Nephron progenitor cell (in vitro differentiated cells): ENCODE data around the gene NPPC.

ENCODE experiments used
- DNase-seq: peaks from one replicate; pipeline ENCODE4 v3.0.0; 2021
- H3K27ac Mint-ChIP-seq: 2 replicates; pipeline ENCODE4 v1.8.0; 2021; ENCODE audit warnings: mild to moderate bottlenecking, moderate library complexity, mixed read lengths
- H3K27me3 Mint-ChIP-seq: 2 replicates; pipeline ENCODE4 v1.8.0; 2021; ENCODE audit warnings: mild to moderate bottlenecking, low read depth, mixed read lengths; ENCODE audit not compliant: poor library complexity
- H3K36me3 Mint-ChIP-seq: 2 replicates; pipeline ENCODE4 v1.8.0; 2021; ENCODE audit warnings: low read depth, mixed read lengths
- H3K4me1 Mint-ChIP-seq: 2 replicates; pipeline ENCODE4 v1.8.0; 2021; ENCODE audit warnings: mixed read lengths
- H3K4me3 Mint-ChIP-seq: 2 replicates; pipeline ENCODE4 v1.8.0; 2021; ENCODE audit warnings: mild to moderate bottlenecking, moderate library complexity, mixed read lengths
- H3K9me3 Mint-ChIP-seq: 2 replicates; pipeline ENCODE4 v1.8.0; 2021; ENCODE audit warnings: mild to moderate bottlenecking, moderate library complexity, mixed read lengths
- CTCF ChIP-seq: fragments of 200-600 bp; sonication (generic); IDR thresholded peaks from 2 replicates; pipeline ENCODE4 v1.5.0; 2021; ENCODE audit warnings: antibody characterized with exemption

Gene NPPC

GRCh38 chr2:231939022-231939421, 12.8 kb upstream of the NPPC start:
- Mint-ChIP-seq H3K9me3 (no peaks in the 10 kb centered on the region), H3K36me3 (no peaks in the 10 kb centered on the region), H3K4me3 (no peak overlapping the region), H3K4me1 (peaks cover 14% of the 10 kb centered on the region), H3K27me3 (no peaks in the 10 kb centered on the region), H3K27ac (no peak overlapping the region)
- no peak for DNase-seq
- no peak for TF ChIP-seq CTCF

- no peak for DNase-seq
- Mint-ChIP-seq H3K27ac (no peak overlapping the region), H3K4me1 (peaks cover 14% of the 10 kb centered on the region), H3K9me3 (no peaks in the 10 kb centered on the region), H3K4me3 (no peak overlapping the region), H3K27me3 (peaks cover 7% of the 10 kb centered on the region), H3K36me3 (no peaks in the 10 kb centered on the region)
- TF ChIP-seq CTCF, result no peak
These were observed 10.9 kb upstream of the NPPC start for GRCh38 chr2:231937057-231937456.

GRCh38 chr2:231936491-231936890, 10.3 kb upstream of the NPPC start:
- Mint-ChIP-seq H3K9me3 (no peaks in the 10 kb centered on the region), H3K36me3 (no peaks in the 10 kb centered on the region), H3K4me3 (no peak overlapping the region), H3K4me1 (peaks cover 14% of the 10 kb centered on the region), H3K27me3 (peaks cover 8% of the 10 kb centered on the region), H3K27ac (no peak overlapping the region)
- no peak for DNase-seq
- TF ChIP-seq CTCF, result no peak

GRCh38 chr2:231935815-231936214, 9.6 kb upstream of the NPPC start:
- H3K4me3 Mint-ChIP-seq, result no peak overlapping the region
- no peaks in the 10 kb centered on the region for H3K9me3 Mint-ChIP-seq
- H3K4me1 Mint-ChIP-seq, result peaks cover 14% of the 10 kb centered on the region
- DNase-seq, result no peak
- H3K27me3 Mint-ChIP-seq, result peaks cover 15% of the 10 kb centered on the region
- no peaks in the 10 kb centered on the region for H3K36me3 Mint-ChIP-seq
- no peak overlapping the region for H3K27ac Mint-ChIP-seq
- TF ChIP-seq CTCF, result no peak

GRCh38 chr2:231935207-231935524, 9.0 kb upstream of the NPPC start:
- H3K27me3 Mint-ChIP-seq, result peaks cover 21% of the 10 kb centered on the region
- no peak for TF ChIP-seq CTCF
- no peaks in the 10 kb centered on the region for H3K36me3 Mint-ChIP-seq
- no peaks in the 10 kb centered on the region for H3K9me3 Mint-ChIP-seq
- no peak overlapping the region for H3K27ac Mint-ChIP-seq
- peaks cover 14% of the 10 kb centered on the region for H3K4me1 Mint-ChIP-seq
- H3K4me3 Mint-ChIP-seq, result no peak overlapping the region
- no peak for DNase-seq

- DNase-seq, result no peak
- no peak overlapping the region for H3K27ac Mint-ChIP-seq
These were observed 8.4 kb upstream of the NPPC start for GRCh38 chr2:231934441-231935206.

More at GRCh38 chr2:231934441-231935206, 8.4 kb upstream of the NPPC start:
- TF ChIP-seq CTCF, result no peak
- H3K27me3 Mint-ChIP-seq, result peaks cover 27% of the 10 kb centered on the region
- peaks cover 14% of the 10 kb centered on the region for H3K4me1 Mint-ChIP-seq
- H3K9me3 Mint-ChIP-seq, result no peaks in the 10 kb centered on the region
- no peaks in the 10 kb centered on the region for H3K36me3 Mint-ChIP-seq
- no peak overlapping the region for H3K4me3 Mint-ChIP-seq
